ENCODE results near the gene CXCL12.

- no peak for TF ChIP-seq EP300 (IDR thresholded peaks at IDR 0.05; ENCODE audit: borderline replicate concordance in 1 of 2, low read depth in 1 of 2, low read length in 1 of 2)
- no peak for TF ChIP-seq USF1 (IDR thresholded peaks at IDR 0.05; ENCODE audit: borderline replicate concordance, low read depth)
- TF ChIP-seq GABPA (IDR thresholded peaks at IDR 0.05; ENCODE audit: low read depth): no peak
- no peak for TF ChIP-seq YY1 (IDR thresholded peaks at IDR 0.05; ENCODE audit: low read depth)
- TF ChIP-seq ELF1 (IDR thresholded peaks at IDR 0.05): no peak
- TF ChIP-seq TCF12 (IDR thresholded peaks at IDR 0.05): no peak
- no peak for TF ChIP-seq MAX (IDR thresholded peaks at IDR 0.05; ENCODE audit: low read depth)
- TF ChIP-seq RFX5 (IDR thresholded peaks at IDR 0.05; ENCODE audit: low read length): no peak
Measured at GRCh38 chr10:44356139-44357022, 28.5 kb downstream of the CXCL12 start.
